ENCODE measurements around the gene PSENEN.
"Not testable (repeated sequence)": the region's sequence is repeated elsewhere in the genome, so short reads cannot be mapped to it uniquely, and the experiment has no call there.

Gene PSENEN

DNA sequence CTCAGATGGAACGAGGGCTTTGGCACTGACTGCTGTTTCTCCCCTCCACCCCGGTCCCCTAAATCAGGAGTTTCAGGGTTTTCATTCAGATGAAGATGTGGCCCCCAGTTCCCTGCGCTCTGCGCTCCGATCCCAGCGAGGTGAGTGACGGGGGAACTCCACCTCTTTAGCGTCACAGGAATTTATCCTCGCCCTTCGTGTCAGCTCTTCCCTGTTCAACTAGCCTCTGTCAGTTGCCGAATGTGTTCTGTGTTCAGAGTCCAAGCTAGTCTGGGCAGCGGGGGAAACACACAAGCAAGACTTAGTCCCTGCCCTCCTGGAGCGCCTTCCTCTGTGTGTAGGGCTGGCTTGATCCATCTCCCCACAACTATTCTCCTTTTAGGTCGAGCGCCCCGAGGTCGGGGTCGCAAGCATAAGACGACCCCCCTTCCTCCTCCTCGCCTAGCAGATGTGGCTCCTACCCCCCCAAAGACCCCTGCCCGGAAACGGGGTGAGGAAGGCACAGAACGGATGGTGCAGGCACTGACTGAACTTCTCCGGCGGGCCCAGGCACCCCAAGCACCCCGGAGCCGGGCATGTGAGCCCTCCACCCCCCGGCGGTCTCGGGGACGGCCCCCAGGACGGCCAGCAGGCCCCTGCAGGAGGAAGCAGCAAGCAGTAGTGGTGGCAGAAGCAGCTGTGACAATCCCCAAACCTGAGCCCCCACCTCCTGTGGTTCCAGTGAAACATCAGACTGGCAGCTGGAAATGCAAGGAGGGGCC, 25.9 kb upstream of the PSENEN start:
- DNase-seq, result no peak

DNA sequence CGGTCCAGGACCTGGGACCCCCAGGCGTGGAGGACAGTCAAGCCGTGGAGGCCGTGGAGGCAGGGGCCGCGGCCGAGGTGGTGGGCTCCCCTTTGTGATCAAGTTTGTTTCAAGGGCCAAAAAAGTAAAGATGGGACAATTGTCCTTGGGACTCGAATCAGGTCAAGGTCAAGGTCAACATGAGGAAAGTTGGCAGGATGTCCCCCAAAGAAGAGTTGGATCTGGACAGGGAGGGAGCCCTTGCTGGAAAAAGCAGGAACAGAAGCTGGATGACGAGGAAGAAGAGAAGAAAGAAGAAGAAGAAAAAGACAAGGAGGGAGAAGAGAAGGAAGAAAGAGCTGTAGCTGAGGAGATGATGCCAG, 25.3 kb upstream of the PSENEN start:
- DNase-seq, result no peak

DNA sequence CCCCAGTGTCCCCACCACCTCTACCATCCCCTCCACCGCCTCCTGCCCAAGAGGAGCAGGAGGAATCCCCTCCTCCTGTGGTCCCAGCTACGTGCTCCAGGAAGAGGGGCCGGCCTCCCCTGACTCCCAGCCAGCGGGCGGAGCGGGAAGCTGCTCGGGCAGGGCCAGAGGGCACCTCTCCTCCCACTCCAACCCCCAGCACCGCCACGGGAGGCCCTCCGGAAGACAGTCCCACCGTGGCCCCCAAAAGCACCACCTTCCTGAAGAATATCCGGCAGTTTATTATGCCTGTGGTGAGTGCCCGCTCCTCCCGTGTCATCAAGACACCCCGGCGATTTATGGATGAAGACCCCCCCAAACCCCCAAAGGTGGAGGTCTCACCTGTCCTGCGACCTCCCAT, 24.8 kb upstream of the PSENEN start:
- no peak for DNase-seq

DNA sequence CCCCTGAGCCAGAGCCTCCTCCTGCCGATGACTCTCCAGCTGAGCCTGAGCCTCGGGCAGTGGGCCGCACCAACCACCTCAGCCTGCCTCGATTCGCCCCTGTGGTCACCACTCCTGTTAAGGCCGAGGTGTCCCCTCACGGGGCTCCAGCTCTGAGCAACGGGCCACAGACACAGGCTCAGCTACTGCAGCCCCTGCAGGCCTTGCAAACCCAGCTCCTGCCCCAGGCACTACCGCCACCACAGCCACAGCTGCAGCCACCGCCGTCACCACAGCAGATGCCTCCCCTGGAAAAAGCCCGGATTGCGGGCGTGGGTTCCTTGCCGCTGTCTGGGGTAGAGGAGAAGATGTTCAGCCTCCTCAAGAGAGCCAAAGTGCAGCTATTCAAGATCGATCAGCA, 24.1 kb upstream of the PSENEN start:
- no peak for DNase-seq

DNA sequence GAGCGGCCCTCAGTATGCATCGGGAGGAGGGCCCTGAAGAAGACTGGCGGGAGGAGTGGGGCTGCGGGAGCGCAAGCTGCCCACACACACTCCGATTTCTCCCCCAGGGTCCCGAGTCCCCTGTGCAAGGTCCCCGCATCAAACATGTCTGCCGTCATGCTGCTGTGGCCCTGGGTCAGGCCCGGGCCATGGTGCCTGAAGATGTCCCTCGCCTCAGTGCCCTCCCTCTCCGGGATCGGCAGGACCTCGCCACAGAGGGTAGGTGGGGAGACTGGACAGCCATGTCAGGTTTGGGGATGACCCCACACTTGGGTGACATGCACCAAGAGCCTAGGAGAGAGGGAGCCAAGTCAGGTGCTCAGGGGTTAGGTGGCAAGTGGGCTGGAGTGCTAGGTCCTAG, 23.0 kb upstream of the PSENEN start:
- no peak for DNase-seq

DNA sequence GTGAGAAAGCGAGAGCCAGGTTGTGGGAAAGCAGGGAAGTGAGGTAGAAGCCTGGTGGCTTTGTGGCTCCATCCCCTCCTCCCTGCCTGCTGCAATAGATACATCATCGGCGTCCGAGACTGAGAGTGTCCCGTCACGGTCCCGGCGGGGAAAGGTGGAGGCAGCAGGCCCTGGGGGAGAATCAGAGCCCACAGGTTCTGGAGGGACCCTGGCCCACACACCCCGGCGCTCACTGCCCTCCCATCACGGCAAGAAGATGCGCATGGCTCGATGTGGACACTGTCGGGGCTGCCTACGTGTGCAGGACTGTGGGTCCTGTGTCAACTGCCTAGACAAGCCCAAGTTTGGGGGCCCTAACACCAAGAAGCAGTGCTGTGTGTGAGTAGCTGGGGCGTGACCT, 22.6 kb upstream of the PSENEN start:
- DNase-seq, result no peak

DNA sequence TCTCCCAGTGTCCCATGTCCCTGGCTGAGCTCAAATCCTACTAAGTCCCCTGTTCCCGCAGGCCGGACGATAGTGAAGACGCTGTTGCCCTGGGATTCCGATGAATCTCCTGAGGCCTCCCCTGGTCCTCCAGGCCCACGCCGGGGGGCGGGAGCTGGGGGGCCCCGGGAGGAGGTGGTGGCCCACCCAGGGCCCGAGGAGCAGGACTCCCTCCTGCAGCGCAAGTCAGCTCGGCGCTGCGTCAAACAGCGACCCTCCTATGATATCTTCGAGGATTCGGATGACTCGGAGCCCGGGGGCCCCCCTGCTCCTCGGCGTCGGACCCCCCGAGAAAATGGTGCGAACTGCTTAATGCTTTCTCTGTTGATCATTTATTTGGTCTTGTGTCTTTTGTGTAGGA, 21.8 kb upstream of the PSENEN start:
- DNase-seq, result no peak

DNA sequence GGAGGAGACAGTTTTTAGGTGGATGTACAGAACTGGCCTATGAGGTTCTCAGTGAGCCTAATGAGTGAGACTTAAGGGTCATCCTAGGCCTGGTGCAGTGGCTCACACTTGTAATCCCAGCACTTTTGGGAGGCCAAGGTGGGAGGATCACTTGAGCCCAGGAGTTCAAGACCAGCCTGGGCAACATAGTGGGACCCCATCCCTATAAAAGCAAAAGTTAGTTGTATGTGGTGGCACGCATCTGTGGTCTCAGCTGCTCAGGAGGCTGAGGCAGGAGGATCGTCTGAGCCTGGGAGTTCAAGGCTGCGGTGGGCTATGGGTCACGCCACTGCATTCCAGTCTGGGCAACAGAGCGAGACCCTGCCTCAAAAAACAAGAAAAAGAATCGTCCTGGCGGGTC, 21.3 kb upstream of the PSENEN start:
- DNase-seq, result not testable (repeated sequence)

DNA sequence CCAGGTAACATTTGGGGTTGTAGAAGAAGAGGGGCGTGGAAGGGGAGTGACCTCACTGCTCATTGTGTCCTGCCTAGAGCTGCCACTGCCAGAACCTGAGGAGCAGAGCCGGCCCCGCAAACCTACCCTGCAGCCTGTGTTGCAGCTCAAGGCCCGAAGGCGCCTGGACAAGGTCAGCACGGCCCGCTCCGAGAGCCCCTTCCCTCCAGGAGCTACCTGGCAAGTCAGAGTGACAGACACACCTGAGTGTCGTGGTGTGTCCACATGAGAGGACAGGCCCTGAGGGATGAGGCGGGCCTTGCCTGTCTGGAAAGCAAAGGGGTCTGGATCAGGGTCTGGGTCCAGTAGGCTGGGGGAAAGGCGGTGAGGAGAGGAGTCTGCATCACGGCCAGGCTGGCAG, 20.9 kb upstream of the PSENEN start:
- DNase-seq, result no peak

DNA sequence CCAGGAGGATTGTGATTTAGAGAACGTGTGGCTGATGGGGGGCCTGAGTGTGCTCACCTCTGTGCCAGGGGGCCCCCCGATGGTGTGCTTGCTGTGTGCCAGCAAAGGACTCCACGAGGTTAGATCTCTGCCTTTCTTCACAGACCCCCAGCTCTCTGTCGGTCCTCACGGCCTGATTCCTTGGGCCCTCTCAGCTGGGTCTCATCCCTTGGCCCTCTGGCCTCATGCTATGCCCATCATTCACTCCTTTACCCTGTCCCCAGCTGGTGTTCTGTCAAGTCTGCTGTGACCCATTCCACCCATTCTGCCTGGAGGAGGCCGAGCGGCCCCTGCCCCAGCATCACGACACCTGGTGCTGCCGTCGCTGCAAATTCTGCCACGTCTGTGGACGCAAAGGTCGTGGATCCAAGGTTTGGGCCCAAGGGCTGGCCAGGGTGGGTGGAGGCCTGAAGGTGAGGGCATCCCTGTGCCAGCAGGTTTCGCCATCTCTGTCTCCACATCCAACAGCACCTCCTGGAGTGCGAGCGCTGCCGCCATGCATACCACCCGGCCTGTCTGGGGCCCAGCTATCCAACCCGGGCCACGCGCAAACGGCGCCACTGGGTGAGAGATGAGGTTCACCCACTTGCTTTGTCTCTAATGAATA, 20.1 kb upstream of the PSENEN start:
- no peak for DNase-seq

DNA sequence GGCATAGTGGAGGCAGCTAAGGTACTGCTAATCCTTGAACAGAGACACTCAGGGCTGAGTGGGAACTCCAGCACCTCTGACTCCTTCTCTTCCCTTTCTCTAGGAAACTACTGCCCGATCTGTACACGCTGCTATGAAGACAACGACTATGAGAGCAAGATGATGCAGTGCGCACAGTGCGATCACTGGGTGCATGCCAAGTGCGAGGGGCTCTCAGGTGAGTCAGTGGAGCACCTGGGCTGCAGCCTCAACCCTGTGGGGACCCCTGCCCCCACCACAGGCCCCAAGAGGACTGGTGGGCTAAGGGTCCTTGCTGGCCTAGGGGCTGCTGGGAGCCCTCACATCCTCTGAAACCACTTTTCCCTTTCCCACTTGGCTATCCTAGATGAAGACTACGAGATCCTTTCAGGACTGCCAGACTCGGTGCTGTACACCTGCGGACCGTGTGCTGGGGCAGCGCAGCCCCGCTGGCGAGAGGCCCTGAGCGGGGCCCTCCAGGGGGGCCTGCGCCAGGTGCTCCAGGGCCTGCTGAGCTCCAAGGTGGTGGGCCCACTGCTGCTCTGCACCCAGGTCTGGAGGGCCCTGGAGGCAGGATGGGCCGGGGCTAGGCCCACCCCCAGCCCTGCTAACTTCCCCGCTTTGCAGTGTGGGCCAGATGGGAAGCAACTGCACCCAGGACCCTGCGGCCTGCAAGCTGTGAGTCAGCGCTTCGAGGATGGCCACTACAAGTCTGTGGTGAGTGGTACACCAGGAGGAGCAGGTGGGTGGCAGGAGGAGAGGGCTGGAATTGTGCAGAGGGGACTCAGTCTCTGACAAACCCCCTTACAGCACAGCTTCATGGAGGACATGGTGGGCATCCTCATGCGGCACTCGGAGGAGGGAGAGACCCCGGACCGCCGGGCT, 18.1 kb upstream of the PSENEN start:
- no peak for DNase-seq

DNA sequence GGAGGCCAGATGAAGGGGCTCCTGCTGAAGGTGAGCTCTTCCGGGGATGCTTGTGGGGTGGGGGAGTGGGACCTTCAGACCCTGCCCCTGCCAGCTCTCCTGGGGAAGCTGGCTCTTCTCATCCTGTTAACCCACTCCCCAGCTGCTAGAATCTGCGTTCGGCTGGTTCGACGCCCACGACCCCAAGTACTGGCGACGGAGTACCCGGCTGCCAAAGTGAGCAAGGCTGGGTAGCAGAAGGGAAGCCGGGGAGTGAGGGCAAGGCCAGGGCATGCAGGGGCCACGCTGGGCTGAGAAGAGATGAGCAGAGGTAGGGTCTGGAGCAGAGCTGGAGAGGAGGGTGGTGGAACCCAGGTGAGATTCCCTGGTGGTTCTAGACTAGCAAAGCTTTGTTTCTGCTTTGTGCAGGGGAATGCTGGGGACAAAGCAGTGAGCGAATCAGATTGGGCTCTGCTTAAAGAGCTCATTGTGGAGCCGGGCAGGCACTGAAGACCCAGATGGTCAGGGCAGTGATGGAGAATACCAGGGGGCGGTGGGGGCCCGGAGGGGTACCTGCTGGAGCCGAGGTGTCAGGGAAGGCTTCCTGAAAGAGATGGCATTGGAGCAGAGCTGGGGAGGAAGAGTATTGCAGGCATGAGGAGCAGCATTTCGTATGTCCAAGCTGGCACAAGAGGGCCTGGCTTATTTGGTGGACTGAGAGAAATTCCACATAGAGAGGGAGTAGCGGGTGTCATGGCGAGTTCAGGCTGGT, 17.3 kb upstream of the PSENEN start:
- no peak for DNase-seq

DNA sequence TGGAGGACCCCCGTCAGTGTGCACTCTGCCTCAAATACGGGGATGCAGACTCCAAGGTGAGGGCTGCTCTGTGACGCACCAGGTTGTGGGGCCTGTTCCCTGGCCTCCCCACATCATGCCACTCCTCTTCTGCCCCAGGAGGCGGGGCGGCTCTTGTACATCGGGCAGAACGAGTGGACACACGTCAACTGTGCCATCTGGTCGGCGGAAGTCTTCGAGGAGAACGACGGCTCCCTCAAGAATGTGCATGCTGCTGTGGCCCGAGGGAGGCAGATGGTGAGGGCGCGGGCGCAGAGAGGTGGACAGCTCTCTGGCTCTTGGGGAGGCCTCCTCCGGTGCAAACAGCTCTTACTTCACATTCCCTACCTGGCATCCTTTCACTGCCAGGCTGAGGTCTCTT, 16.4 kb upstream of the PSENEN start:
- DNase-seq, result no peak

DNA sequence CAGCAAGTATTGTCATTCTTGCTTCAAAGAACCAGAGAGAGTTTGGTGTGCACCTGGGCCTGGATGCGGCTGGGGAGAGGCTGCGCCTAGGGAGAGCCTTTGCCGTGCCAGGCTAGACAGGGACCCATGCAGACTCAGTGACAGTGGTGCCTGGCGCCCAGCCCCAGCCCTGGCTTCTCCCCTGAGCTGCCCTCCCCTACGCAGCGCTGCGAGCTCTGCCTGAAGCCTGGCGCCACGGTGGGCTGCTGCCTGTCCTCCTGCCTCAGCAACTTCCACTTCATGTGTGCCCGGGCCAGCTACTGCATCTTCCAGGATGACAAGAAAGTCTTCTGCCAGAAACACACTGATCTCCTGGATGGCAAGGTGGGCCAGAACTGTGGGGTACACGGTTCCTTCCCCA, 15.7 kb upstream of the PSENEN start:
- no peak for DNase-seq

DNA sequence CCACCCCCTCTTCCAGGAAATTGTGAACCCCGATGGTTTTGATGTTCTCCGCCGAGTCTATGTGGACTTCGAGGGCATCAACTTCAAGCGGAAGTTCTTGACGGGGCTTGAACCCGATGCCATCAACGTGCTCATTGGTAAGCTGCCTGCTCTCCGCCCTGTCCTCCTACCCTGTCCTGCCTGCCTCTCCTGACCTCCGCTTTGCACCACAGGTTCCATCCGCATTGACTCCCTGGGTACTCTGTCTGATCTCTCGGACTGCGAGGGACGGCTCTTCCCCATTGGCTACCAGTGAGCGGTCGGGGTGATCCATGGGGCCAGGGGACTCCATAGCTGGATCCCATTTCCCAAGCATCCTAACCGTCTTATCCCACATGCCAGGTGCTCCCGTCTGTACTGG, 15.1 kb upstream of the PSENEN start:
- DNase-seq, result no peak

DNA sequence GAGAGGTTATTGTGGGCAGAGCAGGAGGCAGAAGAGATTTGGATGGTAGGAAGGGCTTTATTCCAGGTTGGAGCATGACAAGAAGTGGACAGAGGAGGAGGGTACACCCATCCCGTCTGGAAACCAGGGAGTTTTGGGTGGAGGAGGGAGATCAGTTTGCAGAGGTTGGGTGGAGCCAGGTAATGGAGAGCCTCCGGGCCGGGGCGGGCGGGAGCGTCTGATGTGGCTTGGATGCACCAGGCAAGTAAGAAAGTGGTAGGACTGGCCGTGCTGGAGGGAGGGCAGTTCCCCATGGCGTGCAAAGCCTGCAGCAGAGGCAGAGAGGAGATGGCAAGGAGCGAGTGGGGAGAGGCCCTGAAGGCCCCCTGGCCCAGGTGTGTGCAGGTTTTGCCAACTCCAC, 14.1 kb upstream of the PSENEN start:
- DNase-seq, result no peak

DNA sequence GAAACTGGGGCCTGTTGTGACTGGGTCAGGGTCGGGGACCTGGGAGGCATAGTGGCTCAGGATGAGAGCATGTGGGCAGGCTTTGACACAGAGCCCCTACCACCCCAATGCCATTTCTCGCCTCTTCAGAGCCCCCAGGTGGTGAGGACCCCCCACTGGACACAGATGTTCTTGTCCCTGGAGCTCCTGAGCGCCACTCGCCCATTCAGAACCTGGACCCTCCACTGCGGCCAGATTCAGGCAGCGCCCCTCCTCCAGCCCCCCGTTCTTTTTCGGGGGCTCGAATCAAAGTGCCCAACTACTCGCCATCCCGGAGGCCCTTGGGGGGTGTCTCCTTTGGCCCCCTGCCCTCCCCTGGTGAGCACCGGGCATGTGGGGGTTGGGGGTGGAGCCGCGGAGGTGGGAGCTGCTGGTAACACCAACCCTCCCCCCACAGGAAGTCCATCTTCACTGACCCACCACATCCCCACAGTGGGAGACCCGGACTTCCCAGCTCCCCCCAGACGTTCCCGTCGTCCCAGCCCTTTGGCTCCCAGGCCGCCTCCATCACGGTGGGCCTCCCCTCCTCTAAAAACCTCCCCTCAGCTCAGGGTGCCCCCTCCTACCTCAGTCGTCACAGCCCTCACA, 13.6 kb upstream of the PSENEN start:
- DNase-seq, result no peak

DNA sequence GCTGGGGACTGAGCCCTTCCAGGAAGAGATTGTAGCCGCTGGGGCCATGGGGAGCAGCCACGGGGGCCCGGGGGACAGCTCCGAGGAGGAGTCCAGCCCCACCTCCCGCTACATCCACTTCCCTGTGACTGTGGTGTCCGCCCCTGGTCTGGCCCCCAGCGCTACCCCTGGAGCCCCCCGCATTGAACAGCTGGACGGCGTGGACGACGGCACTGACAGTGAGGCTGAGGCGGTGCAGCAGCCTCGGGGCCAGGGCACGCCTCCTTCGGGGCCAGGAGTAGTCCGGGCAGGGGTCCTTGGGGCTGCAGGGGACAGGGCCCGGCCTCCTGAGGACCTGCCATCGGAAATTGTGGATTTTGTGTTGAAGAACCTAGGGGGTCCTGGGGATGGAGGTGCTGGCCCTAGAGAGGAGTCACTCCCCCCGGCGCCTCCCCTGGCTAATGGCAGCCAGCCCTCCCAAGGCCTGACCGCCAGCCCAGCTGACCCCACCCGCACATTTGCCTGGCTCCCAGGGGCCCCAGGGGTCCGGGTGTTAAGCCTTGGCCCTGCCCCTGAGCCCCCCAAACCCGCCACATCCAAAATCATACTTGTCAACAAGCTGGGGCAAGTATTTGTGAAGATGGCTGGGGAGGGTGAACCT, 12.8 kb upstream of the PSENEN start:
- no peak for DNase-seq

DNA sequence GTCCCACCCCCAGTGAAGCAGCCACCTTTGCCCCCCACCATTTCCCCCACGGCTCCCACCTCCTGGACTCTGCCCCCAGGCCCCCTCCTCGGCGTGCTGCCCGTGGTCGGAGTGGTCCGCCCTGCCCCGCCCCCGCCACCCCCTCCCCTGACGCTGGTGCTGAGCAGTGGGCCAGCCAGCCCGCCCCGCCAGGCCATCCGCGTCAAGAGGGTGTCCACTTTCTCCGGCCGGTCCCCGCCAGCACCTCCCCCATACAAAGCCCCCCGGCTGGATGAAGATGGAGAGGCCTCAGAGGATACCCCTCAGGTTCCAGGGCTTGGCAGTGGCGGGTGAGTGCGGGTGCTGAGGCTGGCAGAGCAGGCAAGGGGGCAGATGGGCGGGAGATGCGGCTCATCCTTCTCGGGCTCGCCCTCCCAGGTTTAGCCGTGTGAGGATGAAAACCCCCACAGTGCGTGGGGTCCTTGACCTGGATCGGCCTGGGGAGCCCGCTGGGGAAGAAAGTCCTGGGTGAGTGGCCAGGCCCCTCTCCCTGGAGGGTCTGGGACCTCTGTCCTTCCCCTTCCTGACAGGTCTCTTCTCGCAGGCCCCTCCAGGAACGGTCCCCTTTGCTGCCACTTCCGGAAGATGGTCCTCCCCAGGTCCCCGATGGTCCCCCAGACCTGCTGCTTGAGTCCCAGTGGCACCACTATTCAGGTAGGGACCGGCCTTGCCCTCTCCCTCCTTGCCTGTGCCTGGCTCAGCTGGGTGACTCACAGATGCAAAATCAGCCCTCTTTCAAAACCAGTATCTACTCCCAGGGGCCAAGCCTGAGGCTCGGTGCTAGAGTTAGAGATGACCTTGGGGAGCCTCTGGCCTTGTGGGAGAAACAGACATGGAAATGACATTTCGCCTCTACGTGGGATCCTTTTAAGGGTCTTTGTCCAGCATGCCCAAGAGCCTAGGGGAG, 12.0 kb upstream of the PSENEN start:
- no peak for DNase-seq

DNA sequence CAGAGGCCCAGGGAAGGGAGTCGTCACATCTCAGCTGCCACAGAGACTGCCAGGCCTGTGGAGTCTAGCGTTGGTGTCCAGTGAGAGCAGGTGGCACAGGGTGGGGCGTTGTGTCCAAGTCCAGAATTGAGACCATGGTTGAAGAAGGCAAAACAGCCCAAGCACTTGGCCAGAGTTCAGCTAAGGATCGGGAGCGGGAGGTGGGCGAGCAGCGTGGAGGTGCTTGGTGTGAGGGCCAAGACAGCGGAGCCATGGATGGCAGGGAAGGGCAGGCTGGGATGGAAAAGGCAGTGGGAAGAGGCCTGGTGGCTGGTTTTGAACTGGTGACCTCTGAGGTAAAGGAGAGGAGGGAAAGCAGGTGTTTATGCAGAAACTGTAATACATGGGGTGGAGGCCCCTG, 11.2 kb upstream of the PSENEN start:
- no peak for DNase-seq

DNA sequence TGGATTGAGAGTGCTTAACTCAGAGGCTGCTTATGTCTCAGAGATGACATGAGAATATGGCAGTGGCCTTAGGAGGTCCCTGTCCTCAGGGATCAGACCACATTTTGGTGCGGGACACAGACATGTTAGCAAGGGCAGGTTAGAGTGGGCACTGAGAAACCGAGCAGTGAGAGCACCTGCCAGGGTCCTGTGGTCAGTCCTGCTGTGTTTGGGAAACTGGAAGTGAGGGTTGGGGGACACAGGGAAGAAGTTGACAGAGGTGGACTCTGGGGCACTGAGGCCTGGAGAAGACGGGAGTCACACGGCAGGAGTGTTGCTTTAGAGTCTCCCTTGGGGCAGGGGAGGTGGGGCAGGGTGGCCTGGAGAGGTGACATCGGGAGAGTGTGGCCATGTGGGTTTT, 10.6 kb upstream of the PSENEN start:
- no peak for DNase-seq
